ENCODE measurements around the gene MAPK7.

GRCh38 chr17:19363460-19364035 lies 14.8 kb upstream of the MAPK7 start:
- TF ChIP-seq CTCF (conservative IDR thresholded peaks at IDR 0.05) (no peak), EZH2 (IDR thresholded peaks at IDR 0.05; ENCODE audit: low read depth) (no peak)
